Right cardiac atrium (tissue), 5 donors: ENCODE measurements around the gene FZD1. TPM values are rescaled to one million over a fixed set of nuclear protein-coding genes. Genes with fewer than 3 reads are reported as not detected.

ENCODE experiments used
- ATAC-seq, 2 donors: fragments of 200-7000 bp; cut with Tn5 transposase; one replicate each; pipeline versions ENCODE4 v1.8.0 to v1.9.1; 2020; ENCODE audit warnings: moderate library complexity in 2 of 2, mild to moderate bottlenecking in 1 of 2
- DNase-seq, 3 donors: peaks; one replicate each; pipeline ENCODE4 v3.0.0-alpha.2; 2020
- H3K27ac ChIP-seq: one replicate; pipeline ENCODE4 v1.5.1; 2013; ENCODE audit warnings: mild to moderate bottlenecking, low read length, control low read depth, moderate library complexity
- H3K27me3 ChIP-seq: one replicate; pipeline ENCODE4 v1.6.1; 2013; ENCODE audit not compliant: control insufficient read depth, insufficient read depth
- H3K4me1 ChIP-seq: one replicate; pipeline ENCODE4 v1.6.1; 2013; ENCODE audit warnings: low read length; ENCODE audit not compliant: control insufficient read depth, insufficient read depth
- H3K4me3 ChIP-seq: one replicate; pipeline ENCODE4 v1.5.1; 2013; ENCODE audit warnings: low read length, control low read depth
- H3K9me3 ChIP-seq: one replicate; pipeline ENCODE4 v1.6.1; 2013; ENCODE audit warnings: low read length; ENCODE audit not compliant: control insufficient read depth
- WGBS: extraction: QIAGEN DNeasy Blood & Tissue Kit; methylation state at CpG from one replicate; pipeline ENCODE4 v1.1.7; 2013; 5-methylcytosine and 5-hydroxymethylcytosine counted together
- intact Hi-C, 4 donors: fragments of 100-400 bp; cut with DNase I; formaldehyde crosslinking; loops; one replicate each; pipeline versions ENCODE4 v1.11.0 to v1.14.0; 2022 to 2023
- polyA plus RNA-seq: library from polyadenylated mRNA; stranded (reverse); fragments of 200-250 nt; gene quantifications from one replicate; pipeline ENCODE4 v1.2.3, GENCODE V29; 2013
- total RNA-seq, 4 donors: library from RNA; stranded (reverse); fragmentation: NEBNext Ultra II Directional; extraction: Animal tissue kit (Norgen Biotek cat#: 25700); gene quantifications; one replicate each; pipeline ENCODE4 v1.2.1, GENCODE V29; 2021
- donor health status: healthy with polysubstance abuse.
- donor health status: DM: no; HTN: yes; CAD: no.
- donor health status: DM: no; HTN: no; CAD: no.
- donor health status: DM: no; HTN: yes; CAD: no; lungs with severe emphysema.
- donor health status: DM: yes; HTN: yes; CAD: no.

FZD1 gene
- total and polyA plus RNA-seq, 5 donors: 11.8 to 33.9 (median 26.8) TPM

DNA sequence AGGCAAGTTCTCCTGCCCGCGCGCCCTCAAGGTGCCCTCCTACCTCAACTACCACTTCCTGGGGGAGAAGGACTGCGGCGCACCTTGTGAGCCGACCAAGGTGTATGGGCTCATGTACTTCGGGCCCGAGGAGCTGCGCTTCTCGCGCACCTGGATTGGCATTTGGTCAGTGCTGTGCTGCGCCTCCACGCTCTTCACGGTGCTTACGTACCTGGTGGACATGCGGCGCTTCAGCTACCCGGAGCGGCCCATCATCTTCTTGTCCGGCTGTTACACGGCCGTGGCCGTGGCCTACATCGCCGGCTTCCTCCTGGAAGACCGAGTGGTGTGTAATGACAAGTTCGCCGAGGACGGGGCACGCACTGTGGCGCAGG, 1.4 kb downstream of the FZD1 start:
- H3K9me3 ChIP-seq: no peaks in the 10 kb centered on the region
- WGBS: 12% methylated on average over 31 of the region's 31 CpGs
- intact Hi-C loops: loop anchor here in 3 of 4 donors (5.0 to 10.0 kb wide), 2 partner anchors 178 to 181 kb away; no protein-coding TSS in a partner anchor
- DNase-seq (peak in 2 of 3 donors; percentile 31 to 64), ATAC-seq (no peak)
- H3K27ac ChIP-seq: peak overlapping the region; percentile 93
- peak overlapping the region; percentile 86 for H3K4me3 ChIP-seq
- H3K4me1 ChIP-seq: peaks cover 3% of the 10 kb centered on the region
- no peaks in the 10 kb centered on the region for H3K27me3 ChIP-seq

GRCh38 chr7:91266067-91266688, 1.9 kb downstream of the FZD1 start:
- Histone ChIP-seq H3K27ac (peak overlapping the region; percentile 93), H3K27me3 (no peaks in the 10 kb centered on the region), H3K9me3 (no peaks in the 10 kb centered on the region), H3K4me3 (peak overlapping the region; percentile 86), H3K4me1 (peaks cover 3% of the 10 kb centered on the region)
- ATAC-seq (no peak), DNase-seq (peak; percentile 69 to 82 (median 79))
- WGBS: 33% methylated on average over 43 of the region's 43 CpGs
- intact Hi-C loops: loop anchor here in 3 of 4 donors (5.0 to 10.0 kb wide), 2 partner anchors 179 to 181 kb away; no protein-coding TSS in a partner anchor

DNA sequence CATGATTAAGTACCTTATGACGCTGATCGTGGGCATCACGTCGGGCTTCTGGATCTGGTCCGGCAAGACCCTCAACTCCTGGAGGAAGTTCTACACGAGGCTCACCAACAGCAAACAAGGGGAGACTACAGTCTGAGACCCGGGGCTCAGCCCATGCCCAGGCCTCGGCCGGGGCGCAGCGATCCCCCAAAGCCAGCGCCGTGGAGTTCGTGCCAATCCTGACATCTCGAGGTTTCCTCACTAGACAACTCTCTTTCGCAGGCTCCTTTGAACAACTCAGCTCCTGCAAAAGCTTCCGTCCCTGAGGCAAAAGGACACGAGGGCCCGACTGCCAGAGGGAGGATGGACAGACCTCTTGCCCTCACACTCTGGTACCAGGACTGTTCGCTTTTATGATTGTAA, 2.5 kb downstream of the FZD1 start:
- Histone ChIP-seq H3K27me3 (no peaks in the 10 kb centered on the region), H3K9me3 (no peaks in the 10 kb centered on the region), H3K4me3 (peak overlapping the region; percentile 86), H3K27ac (peak overlapping the region; percentile 1), H3K4me1 (peaks cover 3% of the 10 kb centered on the region)
- DNase-seq (peak in 1 of 3 donors; percentile 48), ATAC-seq (no peak)
- 31% methylated on average over 20 of the region's 20 CpGs for WGBS
- intact Hi-C loops: loop anchor here in 3 of 4 donors (5.0 to 10.0 kb wide), 2 partner anchors 179 to 182 kb away; no protein-coding TSS in a partner anchor

DNA sequence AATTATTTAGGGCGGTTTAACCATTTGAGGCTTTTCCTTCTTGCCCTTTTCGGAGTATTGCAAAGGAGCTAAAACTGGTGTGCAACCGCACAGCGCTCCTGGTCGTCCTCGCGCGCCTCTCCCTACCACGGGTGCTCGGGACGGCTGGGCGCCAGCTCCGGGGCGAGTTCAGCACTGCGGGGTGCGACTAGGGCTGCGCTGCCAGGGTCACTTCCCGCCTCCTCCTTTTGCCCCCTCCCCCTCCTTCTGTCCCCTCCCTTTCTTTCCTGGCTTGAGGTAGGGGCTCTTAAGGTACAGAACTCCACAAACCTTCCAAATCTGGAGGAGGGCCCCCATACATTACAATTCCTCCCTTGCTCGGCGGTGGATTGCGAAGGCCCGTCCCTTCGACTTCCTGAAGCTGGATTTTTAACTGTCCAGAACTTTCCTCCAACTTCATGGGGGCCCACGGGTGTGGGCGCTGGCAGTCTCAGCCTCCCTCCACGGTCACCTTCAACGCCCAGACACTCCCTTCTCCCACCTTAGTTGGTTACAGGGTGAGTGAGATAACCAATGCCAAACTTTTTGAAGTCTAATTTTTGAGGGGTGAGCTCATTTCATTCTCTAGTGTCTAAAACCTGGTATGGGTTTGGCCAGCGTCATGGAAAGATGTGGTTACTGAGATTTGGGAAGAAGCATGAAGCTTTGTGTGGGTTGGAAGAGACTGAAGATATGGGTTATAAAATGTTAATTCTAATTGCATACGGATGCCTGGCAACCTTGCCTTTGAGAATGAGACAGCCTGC, 3.1 kb downstream of the FZD1 start:
- Histone ChIP-seq H3K9me3 (no peaks in the 10 kb centered on the region), H3K27me3 (no peaks in the 10 kb centered on the region), H3K4me3 (peak overlapping the region; percentile 86), H3K27ac (peak overlapping the region; percentile 37), H3K4me1 (peaks cover 3% of the 10 kb centered on the region)
- 42% methylated on average over 29 of the region's 29 CpGs for WGBS
- ATAC-seq: no peak
- DNase-seq: peak; percentile 37 to 80 (median 77)
- intact Hi-C loops: loop anchor here in 3 of 4 donors (5.0 to 10.0 kb wide), 2 partner anchors 180 to 183 kb away; no protein-coding TSS in a partner anchor

GRCh38 chr7:91270372-91270771, 6.1 kb downstream of the FZD1 start:
- ATAC-seq (no peak), DNase-seq (no peak)
- Histone ChIP-seq H3K27me3 (no peaks in the 10 kb centered on the region), H3K4me1 (peaks cover 3% of the 10 kb centered on the region), H3K27ac (no peak overlapping the region), H3K9me3 (no peaks in the 10 kb centered on the region), H3K4me3 (no peak overlapping the region)
- intact Hi-C loops: loop anchor here in 1 of 4 donors (5.0 kb wide), 1 partner anchor 352 kb away; no protein-coding TSS in a partner anchor
- WGBS: 53% methylated on average over 3 of the region's 3 CpGs

DNA sequence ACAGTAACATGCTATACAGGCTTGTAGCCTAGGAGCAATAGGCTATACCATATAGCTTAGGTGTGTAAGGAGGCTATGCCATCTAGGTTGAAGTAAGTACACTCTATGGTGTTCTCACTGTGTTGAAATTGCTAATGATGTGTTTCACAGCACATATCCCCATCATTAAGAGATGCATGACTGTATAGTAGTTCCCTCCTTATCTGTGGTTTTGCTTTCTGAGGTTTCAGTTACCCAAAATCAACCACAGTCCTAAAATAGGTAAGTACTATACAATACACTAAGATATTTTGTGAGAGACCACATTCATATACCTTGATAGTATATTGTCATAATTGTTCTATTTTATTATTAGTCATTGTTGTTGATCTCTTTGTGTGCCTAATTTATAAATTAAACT, 12.7 kb downstream of the FZD1 start:
- no peak overlapping the region for H3K4me3 ChIP-seq
- no peaks in the 10 kb centered on the region for H3K27me3 ChIP-seq
- ATAC-seq (no peak), DNase-seq (no peak)
- no peaks in the 10 kb centered on the region for H3K9me3 ChIP-seq
- H3K4me1 ChIP-seq: no peaks in the 10 kb centered on the region
- no peak overlapping the region for H3K27ac ChIP-seq
- intact Hi-C loops: no loop called here

DNA sequence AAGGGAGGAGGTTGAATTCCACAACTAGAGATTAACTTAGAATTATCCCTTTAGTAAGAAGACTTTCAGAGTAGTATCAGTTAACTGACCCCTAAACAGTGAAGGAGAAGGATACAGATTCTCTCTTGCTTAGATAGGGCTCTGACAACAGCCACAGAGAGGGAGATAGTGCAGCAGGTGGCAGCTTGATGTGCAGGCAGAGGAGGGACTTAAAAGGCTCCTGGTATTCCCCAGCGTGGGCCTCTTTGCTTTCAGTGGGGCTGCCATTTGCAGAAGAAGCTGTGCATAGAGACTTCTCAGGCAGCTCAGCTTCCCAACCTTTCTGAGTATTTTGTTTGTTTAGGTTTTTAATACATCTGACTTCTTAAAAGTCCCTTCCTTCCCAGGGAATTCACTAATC, 16.0 kb downstream of the FZD1 start:
- WGBS: 60% methylated on average over 1 of the region's 1 CpG
- DNase-seq: no peak
- no peaks in the 10 kb centered on the region for H3K27me3 ChIP-seq
- no peaks in the 10 kb centered on the region for H3K9me3 ChIP-seq
- no peak overlapping the region for H3K4me3 ChIP-seq
- ATAC-seq: no peak
- H3K4me1 ChIP-seq: no peaks in the 10 kb centered on the region
- no peak overlapping the region for H3K27ac ChIP-seq
- intact Hi-C loops: loop anchor here in 1 of 4 donors (10.0 kb wide), 1 partner anchor 355 kb away; no protein-coding TSS in a partner anchor

GRCh38 chr7:91280604-91281003, 16.4 kb downstream of the FZD1 start:
- no peak overlapping the region for H3K4me3 ChIP-seq
- H3K27ac ChIP-seq: no peak overlapping the region
- H3K9me3 ChIP-seq: no peaks in the 10 kb centered on the region
- DNase-seq (no peak), ATAC-seq (no peak)
- H3K4me1 ChIP-seq: no peaks in the 10 kb centered on the region
- intact Hi-C loops: loop anchor here in 1 of 4 donors (10.0 kb wide), 1 partner anchor 354 kb away; no protein-coding TSS in a partner anchor
- 87% methylated on average over 1 of the region's 1 CpG for WGBS
- H3K27me3 ChIP-seq: no peaks in the 10 kb centered on the region

DNA sequence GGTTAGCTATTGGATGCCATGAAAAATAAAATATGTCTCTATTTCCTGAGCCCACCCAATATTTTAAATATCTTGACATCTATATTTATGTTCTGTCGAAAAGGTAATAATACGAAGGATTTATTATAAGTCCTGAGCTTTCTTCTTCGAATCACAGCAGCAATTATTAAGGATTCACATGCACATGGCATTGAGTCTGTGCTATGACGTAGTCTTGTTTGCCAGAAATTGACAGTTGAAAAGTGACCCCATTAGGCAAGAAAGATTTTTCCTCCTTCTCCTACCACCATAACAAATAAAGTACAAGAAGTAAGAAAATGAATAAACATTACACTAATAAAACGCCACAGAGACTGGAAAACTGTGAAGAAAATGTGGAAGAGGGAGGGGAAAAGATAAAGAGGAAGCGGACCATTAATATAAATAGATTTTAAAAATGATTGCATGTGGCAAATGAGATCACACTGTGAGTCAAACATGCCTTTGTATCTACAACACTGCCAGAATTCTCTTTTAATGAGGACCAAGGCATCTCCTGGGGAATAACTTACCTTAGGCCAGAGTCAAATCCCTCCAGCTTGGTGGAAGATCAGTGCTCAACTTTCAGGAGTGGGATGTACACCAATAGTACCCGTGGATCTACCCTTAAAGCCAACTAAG, 21.6 kb downstream of the FZD1 start:
- H3K4me3 ChIP-seq: no peak overlapping the region
- ATAC-seq (no peak), DNase-seq (no peak)
- H3K27ac ChIP-seq: no peak overlapping the region
- H3K4me1 ChIP-seq: no peaks in the 10 kb centered on the region
- no peaks in the 10 kb centered on the region for H3K27me3 ChIP-seq
- 80% methylated on average over 7 of the region's 7 CpGs for WGBS
- intact Hi-C loops: loop anchor here in 1 of 4 donors (10.0 kb wide), 1 partner anchor 349 kb away; no protein-coding TSS in a partner anchor
- no peaks in the 10 kb centered on the region for H3K9me3 ChIP-seq

GRCh38 chr7:91286432-91286831, 22.2 kb downstream of the FZD1 start:
- ATAC-seq (no peak), DNase-seq (peak in 1 of 3 donors; percentile 57)
- WGBS: 89% methylated on average over 6 of the region's 6 CpGs
- Histone ChIP-seq H3K9me3 (no peaks in the 10 kb centered on the region), H3K27ac (no peak overlapping the region), H3K4me3 (no peak overlapping the region), H3K27me3 (no peaks in the 10 kb centered on the region), H3K4me1 (no peaks in the 10 kb centered on the region)
- intact Hi-C loops: loop anchor here in 1 of 4 donors (10.0 kb wide), 1 partner anchor 348 kb away; no protein-coding TSS in a partner anchor
